Measurements from ENCODE around the gene WWP2.

GRCh38 chr16:69768666-69769065, 6.5 kb downstream of the WWP2 start:
- no peak for TF ChIP-seq EZH2 (IDR thresholded peaks at IDR 0.05; ENCODE audit: low read depth)
- no peak for TF ChIP-seq CTCF (conservative IDR thresholded peaks at IDR 0.05)
